ENCODE data around the gene CNBD2. TPM values are rescaled to one million over a fixed set of nuclear protein-coding genes. Genes with fewer than 3 reads are reported as not detected.
"Not testable (repeated sequence)": the region's sequence is repeated elsewhere in the genome, so short reads cannot be mapped to it uniquely, and the experiment has no call there.

The CNBD2 gene
- total RNA-seq, 2 experiments from 2014 or later: 5.7 to 7.1 TPM

- ATAC-seq (ENCODE audit: low read depth) (no peak), DNase-seq (no peak)
- POLR2A ChIA-PET: no interaction called here
- H3K4me1 Mint-ChIP-seq: peaks cover 18% of the 10 kb centered on the region
- no peak overlapping the region for H3K4me3 Mint-ChIP-seq
- H3K27ac Mint-ChIP-seq: no peak overlapping the region
- no peaks in the 10 kb centered on the region for H3K9me3 Mint-ChIP-seq
- H3K36me3 Mint-ChIP-seq: peaks cover 29% of the 10 kb centered on the region
- H3K27me3 Mint-ChIP-seq: no peaks in the 10 kb centered on the region
Observed at GRCh38 chr20:36045373-36045714, 77.0 kb downstream of the CNBD2 start.

GRCh38 chr20:36046073-36046798 is 77.8 kb downstream of the CNBD2 start:
- H3K9me3 Mint-ChIP-seq; POLR2A ChIA-PET; H3K27ac Mint-ChIP-seq; H3K4me3 Mint-ChIP-seq; DNase-seq; ATAC-seq (ENCODE audit: low read depth); H3K27me3 Mint-ChIP-seq: not testable (repeated sequence)
- Mint-ChIP-seq H3K36me3 (peaks cover 29% of the 10 kb centered on the region), H3K4me1 (peaks cover 20% of the 10 kb centered on the region)

GRCh38 chr20:36049408-36049807 is 81.0 kb downstream of the CNBD2 start:
- Mint-ChIP-seq H3K27ac (peak overlapping the region; percentile 87), H3K4me3 (peak overlapping the region; percentile 91), H3K36me3 (peaks cover 29% of the 10 kb centered on the region), H3K4me1 (peaks cover 23% of the 10 kb centered on the region)
- ATAC-seq (ENCODE audit: low read depth); H3K9me3 Mint-ChIP-seq; H3K27me3 Mint-ChIP-seq; DNase-seq: not testable (repeated sequence)
- POLR2A ChIA-PET: interaction anchor here (1.3 kb wide), 1 partner anchor 15 kb away, joined by 4 read pairs; no protein-coding TSS in a partner anchor

GRCh38 chr20:36050436-36051317 is 82.3 kb downstream of the CNBD2 start:
- peaks cover 25% of the 10 kb centered on the region for H3K36me3 Mint-ChIP-seq
- peak overlapping the region; percentile 91 for H3K4me3 Mint-ChIP-seq
- DNase-seq (peak; percentile 88), ATAC-seq (ENCODE audit: low read depth) (peak; percentile 95)
- H3K27ac Mint-ChIP-seq: peak overlapping the region; percentile 87
- peaks cover 21% of the 10 kb centered on the region for H3K4me1 Mint-ChIP-seq
- POLR2A ChIA-PET: interaction anchor here (0.9 to 1.6 kb wide), 5 partner anchors 14 to 97 kb away, joined by 3 to 5 read pairs (median 3); partner anchors contain the start of gene SCAND1
- no peaks in the 10 kb centered on the region for H3K9me3 Mint-ChIP-seq
- H3K27me3 Mint-ChIP-seq: peaks cover 8% of the 10 kb centered on the region

- peaks cover 16% of the 10 kb centered on the region for H3K4me1 Mint-ChIP-seq
- H3K27me3 Mint-ChIP-seq: peaks cover 8% of the 10 kb centered on the region
- no peaks in the 10 kb centered on the region for H3K9me3 Mint-ChIP-seq
- H3K4me3 Mint-ChIP-seq: peak overlapping the region; percentile 91
- peaks cover 19% of the 10 kb centered on the region for H3K36me3 Mint-ChIP-seq
- DNase-seq (no peak), ATAC-seq (ENCODE audit: low read depth) (no peak)
- POLR2A ChIA-PET: interaction anchor here (0.9 to 1.6 kb wide), 2 partner anchors 13 to 97 kb away, joined by 3 read pairs; partner anchors contain the start of gene SCAND1
- H3K27ac Mint-ChIP-seq: peak overlapping the region; percentile 87
Observed at GRCh38 chr20:36051318-36052116, 83.1 kb downstream of the CNBD2 start.

GRCh38 chr20:36052117-36052513 is 83.7 kb downstream of the CNBD2 start:
- POLR2A ChIA-PET: interaction anchor here (0.9 to 1.6 kb wide), 2 partner anchors 13 to 98 kb away, joined by 3 read pairs; partner anchors contain the start of gene SCAND1
- no peak overlapping the region for H3K27ac Mint-ChIP-seq
- DNase-seq (no peak), ATAC-seq (ENCODE audit: low read depth) (no peak)
- peaks cover 11% of the 10 kb centered on the region for H3K27me3 Mint-ChIP-seq
- peaks cover 16% of the 10 kb centered on the region for H3K4me1 Mint-ChIP-seq
- no peak overlapping the region for H3K4me3 Mint-ChIP-seq
- H3K36me3 Mint-ChIP-seq: peaks cover 19% of the 10 kb centered on the region
- no peaks in the 10 kb centered on the region for H3K9me3 Mint-ChIP-seq

GRCh38 chr20:36053863-36054518 is 85.6 kb downstream of the CNBD2 start:
- ATAC-seq (ENCODE audit: low read depth); H3K4me3 Mint-ChIP-seq: not testable (repeated sequence)

GRCh38 chr20:36055145-36055544 is 86.8 kb downstream of the CNBD2 start:
- no peaks in the 10 kb centered on the region for H3K36me3 Mint-ChIP-seq
- POLR2A ChIA-PET: no interaction called here
- no peak for DNase-seq
- H3K27me3 Mint-ChIP-seq: peaks cover 11% of the 10 kb centered on the region
- no peak for ATAC-seq (ENCODE audit: low read depth)
- H3K9me3 Mint-ChIP-seq: no peaks in the 10 kb centered on the region
- H3K4me1 Mint-ChIP-seq: peaks cover 6% of the 10 kb centered on the region
- no peak overlapping the region for H3K27ac Mint-ChIP-seq
- no peak overlapping the region for H3K4me3 Mint-ChIP-seq

More at GRCh38 chr20:36053863-36054518, 85.6 kb downstream of the CNBD2 start:
- H3K36me3 Mint-ChIP-seq, DNase-seq, H3K9me3 Mint-ChIP-seq, H3K4me1 Mint-ChIP-seq, H3K27ac Mint-ChIP-seq, POLR2A ChIA-PET: not testable (repeated sequence)
- H3K27me3 Mint-ChIP-seq: peaks cover 11% of the 10 kb centered on the region

GRCh38 chr20:36060676-36061075 is 92.3 kb downstream of the CNBD2 start:
- Mint-ChIP-seq H3K9me3 (peaks cover 5% of the 10 kb centered on the region), H3K4me1 (no peaks in the 10 kb centered on the region), H3K36me3 (no peaks in the 10 kb centered on the region), H3K27ac (no peak overlapping the region), H3K27me3 (peaks cover 11% of the 10 kb centered on the region), H3K4me3 (no peak overlapping the region)
- no peak for ATAC-seq (ENCODE audit: low read depth)
- POLR2A ChIA-PET: no interaction called here
- no peak for DNase-seq

- Mint-ChIP-seq H3K36me3 (no peaks in the 10 kb centered on the region), H3K4me3 (no peak overlapping the region), H3K27ac (no peak overlapping the region), H3K4me1 (no peaks in the 10 kb centered on the region), H3K9me3 (peaks cover 5% of the 10 kb centered on the region), H3K27me3 (peaks cover 18% of the 10 kb centered on the region)
- POLR2A ChIA-PET: no interaction called here
- ATAC-seq (ENCODE audit: low read depth): no peak
- no peak for DNase-seq
Observed at GRCh38 chr20:36061754-36062153, 93.4 kb downstream of the CNBD2 start.

- no peak overlapping the region for H3K4me3 Mint-ChIP-seq
- POLR2A ChIA-PET: no interaction called here
- H3K27ac Mint-ChIP-seq: no peak overlapping the region
Observed at GRCh38 chr20:36062799-36063198, 94.4 kb downstream of the CNBD2 start.

GRCh38 chr20:36063916-36064657 is 95.7 kb downstream of the CNBD2 start:
- Mint-ChIP-seq H3K27me3 (peaks cover 15% of the 10 kb centered on the region), H3K4me3 (peak overlapping the region; percentile 88), H3K27ac (no peak overlapping the region), H3K9me3 (peaks cover 5% of the 10 kb centered on the region), H3K4me1 (no peaks in the 10 kb centered on the region), H3K36me3 (no peaks in the 10 kb centered on the region)
- ATAC-seq (ENCODE audit: low read depth): no peak
- no peak for DNase-seq
- POLR2A ChIA-PET: interaction anchor here (1.1 to 1.3 kb wide), 2 partner anchors 14 to 111 kb away, joined by 4 read pairs; no protein-coding TSS in a partner anchor

More at GRCh38 chr20:36062799-36063198, 94.4 kb downstream of the CNBD2 start:
- no peaks in the 10 kb centered on the region for H3K4me1 Mint-ChIP-seq
- no peaks in the 10 kb centered on the region for H3K36me3 Mint-ChIP-seq
- ATAC-seq (ENCODE audit: low read depth): no peak
- DNase-seq: no peak
- peaks cover 5% of the 10 kb centered on the region for H3K9me3 Mint-ChIP-seq
- peaks cover 15% of the 10 kb centered on the region for H3K27me3 Mint-ChIP-seq

Measured in activated naive CD8-positive, alpha-beta T cell treated with anti-CD3 and anti-CD28 coated beads, Interleukin-2, amount 10 ng/mL, durations not matched to agents 7 days and 5 days (primary cell).